Testis (tissue), 2 donors: ENCODE results near the gene ZSWIM2.

Experiments
- POLR2A ChIP-seq: fragments of 450-650 bp; IDR thresholded peaks from one replicate; pipeline ENCODE4 v1.6.1; 2017; ENCODE audit warnings: antibody characterized with exemption, mild to moderate bottlenecking, moderate library complexity
- TF ChIP-seq, protein P1 (sequence below), 3 experiments: fragments of 450-650 bp in 2 of 3; fragments of 200-600 bp in 1 of 3; sonication (generic) in 1 of 3; IDR thresholded peaks; one replicate each; pipeline ENCODE4 v1.5.1; 2016 to 2019; ENCODE audit warnings: antibody characterized with exemption in 3 of 3, mild to moderate bottlenecking in 2 of 3, moderate library complexity in 1 of 3

DNA sequence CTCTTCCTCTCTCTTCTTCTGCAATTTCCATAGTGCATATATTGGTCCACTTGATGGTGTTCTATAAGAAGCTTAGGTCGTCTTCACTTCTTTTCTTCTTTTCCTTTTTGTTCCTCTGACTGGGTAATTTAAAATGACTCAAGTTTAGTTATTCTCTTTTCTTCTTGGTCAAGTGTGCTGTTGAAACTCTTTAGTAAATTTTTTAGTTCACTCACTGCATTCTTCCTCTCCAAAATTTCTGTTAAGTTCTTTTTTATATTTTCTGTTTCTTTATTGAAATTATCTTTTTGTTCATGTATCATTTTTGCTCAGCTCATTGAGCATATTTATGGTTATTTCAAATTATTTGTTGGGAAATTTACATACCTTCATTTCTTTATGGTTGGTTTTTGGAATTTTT, 32.7 kb upstream of the ZSWIM2 start:
- TF ChIP-seq, protein P1, sequence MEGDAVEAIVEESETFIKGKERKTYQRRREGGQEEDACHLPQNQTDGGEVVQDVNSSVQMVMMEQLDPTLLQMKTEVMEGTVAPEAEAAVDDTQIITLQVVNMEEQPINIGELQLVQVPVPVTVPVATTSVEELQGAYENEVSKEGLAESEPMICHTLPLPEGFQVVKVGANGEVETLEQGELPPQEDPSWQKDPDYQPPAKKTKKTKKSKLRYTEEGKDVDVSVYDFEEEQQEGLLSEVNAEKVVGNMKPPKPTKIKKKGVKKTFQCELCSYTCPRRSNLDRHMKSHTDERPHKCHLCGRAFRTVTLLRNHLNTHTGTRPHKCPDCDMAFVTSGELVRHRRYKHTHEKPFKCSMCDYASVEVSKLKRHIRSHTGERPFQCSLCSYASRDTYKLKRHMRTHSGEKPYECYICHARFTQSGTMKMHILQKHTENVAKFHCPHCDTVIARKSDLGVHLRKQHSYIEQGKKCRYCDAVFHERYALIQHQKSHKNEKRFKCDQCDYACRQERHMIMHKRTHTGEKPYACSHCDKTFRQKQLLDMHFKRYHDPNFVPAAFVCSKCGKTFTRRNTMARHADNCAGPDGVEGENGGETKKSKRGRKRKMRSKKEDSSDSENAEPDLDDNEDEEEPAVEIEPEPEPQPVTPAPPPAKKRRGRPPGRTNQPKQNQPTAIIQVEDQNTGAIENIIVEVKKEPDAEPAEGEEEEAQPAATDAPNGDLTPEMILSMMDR (IDR thresholded peaks at IDR 0.05): no peak
- TF ChIP-seq POLR2A: no peak
